GM12878 (cell line): ENCODE measurements around the gene KRTAP5-2. TPM values are rescaled to one million over a fixed set of nuclear protein-coding genes. Genes with fewer than 3 reads are reported as not detected.

Source experiments
- BCLAF1 ChIP-seq: fragments of 450-650 bp; IDR thresholded peaks from 2 replicates; pipeline ENCODE4 v1.6.1; 2017; ENCODE audit warnings: antibody characterized with exemption, mild to moderate bottlenecking, moderate library complexity
- BHLHE40 ChIP-seq, 2 experiments: fragments of 450-650 bp in 1 of 2; IDR thresholded peaks; 2 replicates each; pipeline ENCODE4 v1.6.1; 2011 to 2017; ENCODE audit warnings: low read depth in 2 of 2, borderline replicate concordance in 1 of 2, improper control_type of control experiment in 1 of 2, low read length in 1 of 2, mild to moderate bottlenecking in 1 of 2
- CHD4 ChIP-seq: fragments of 200-600 bp; sonication (generic); IDR thresholded peaks from 2 replicates; pipeline ENCODE4 v1.6.1; 2016; ENCODE audit warnings: mild to moderate bottlenecking
- CREM ChIP-seq: IDR thresholded peaks from 2 replicates; pipeline ENCODE4 v1.6.1; 2014; ENCODE audit warnings: antibody characterized with exemption, low read depth
- EED ChIP-seq: sonication (generic); IDR thresholded peaks from 2 replicates; pipeline ENCODE4 v1.6.1; 2016; ENCODE audit warnings: antibody characterized with exemption, low read depth
- EZH2 ChIP-seq: IDR thresholded peaks from 2 replicates; pipeline ENCODE4 v1.6.1; 2012; ENCODE audit warnings: low read depth, mild to moderate bottlenecking, control low read depth, inconsistent platforms, low read length, borderline replicate concordance; ENCODE audit not compliant: control insufficient read depth
- FOXM1 ChIP-seq: IDR thresholded peaks from 2 replicates; pipeline ENCODE4 v1.6.1; 2012; ENCODE audit warnings: low read depth, mild to moderate bottlenecking, inconsistent platforms, low read length, moderate library complexity
- IRF3 ChIP-seq: fragments of 450-650 bp; IDR thresholded peaks from 2 replicates; pipeline ENCODE4 v1.6.1; 2014; ENCODE audit warnings: mild to moderate bottlenecking
- LARP7 ChIP-seq: fragments of 450-650 bp; IDR thresholded peaks from 2 replicates; pipeline ENCODE4 v1.6.1; 2017; ENCODE audit warnings: mild to moderate bottlenecking
- MYC ChIP-seq: IDR thresholded peaks from 2 replicates; pipeline ENCODE4 v1.6.1; 2011; ENCODE audit warnings: mild to moderate bottlenecking, low read length, moderate library complexity, inconsistent platforms; ENCODE audit not compliant: insufficient read depth, insufficient replicate concordance, insufficient read length, severe bottlenecking
- NFXL1 ChIP-seq: fragments of 450-650 bp; IDR thresholded peaks from 2 replicates; pipeline ENCODE4 v1.6.1; 2017; ENCODE audit warnings: antibody characterized with exemption, mild to moderate bottlenecking, borderline replicate concordance
- RB1 ChIP-seq: fragments of 450-650 bp; formaldehyde crosslinking; IDR thresholded peaks from 2 replicates; pipeline ENCODE4 v1.6.1; 2017; ENCODE audit warnings: mild to moderate bottlenecking, borderline replicate concordance
- RCOR1 ChIP-seq: conservative IDR thresholded peaks from 2 replicates; pipeline ENCODE4 v1.6.1; 2012; ENCODE audit warnings: low read depth, low read length, improper control_type of control experiment
- SMC3 ChIP-seq: IDR thresholded peaks from 2 replicates; pipeline ENCODE4 v1.6.1; 2011; ENCODE audit warnings: low read length, improper control_type of control experiment, borderline replicate concordance
- SREBF1 ChIP-seq: IDR thresholded peaks from 2 replicates; pipeline ENCODE4 v1.6.1; 2012; ENCODE audit warnings: mild to moderate bottlenecking, low read length
- TCF12 ChIP-seq: IDR thresholded peaks from 2 replicates; pipeline ENCODE4 v1.6.1; 2011; ENCODE audit warnings: low read depth, mild to moderate bottlenecking, low read length
- ZNF274 ChIP-seq: IDR thresholded peaks from one replicate; pipeline ENCODE4 v1.8.0; 2011; ENCODE audit not compliant: insufficient read length, insufficient read depth
- polyA plus RNA-seq, 11 experiments: library from polyadenylated mRNA; depleted of rRNA in 4 of 11; unstranded in 6 of 11; stranded (reverse) in 5 of 11; fragments of >200 nt; fragmentation: Nextera tagmentation in 4 of 11; fragmentation: Illumina TruSeq in 1 of 11; extraction: Ambion mirVana in 4 of 11; extraction: Trizol in 1 of 11; gene quantifications; 1 replicate in 1 of 11; 2 replicates in 10 of 11; pipeline versions ENCODE4 v1.2.1 to v1.2.3, GENCODE V29; 2011 to 2016; ENCODE audit warnings: inconsistent platforms in 2 of 11, missing spikeins in 2 of 11, low read depth in 1 of 11
- total RNA-seq, 4 experiments: library from RNA; depleted of rRNA in 3 of 4; stranded (reverse); fragments of >200 nt in 3 of 4; fragmentation: Illumina TruSeq in 1 of 4; extraction: Trizol in 1 of 4; gene quantifications; 2 replicates each; pipeline versions ENCODE4 v1.2.1 to v1.2.3, GENCODE V29; 2013 to 2021
- TF ChIP-seq, protein P1 (sequence below): fragments of 450-650 bp; IDR thresholded peaks from 2 replicates; pipeline ENCODE4 v1.6.1; 2017; ENCODE audit warnings: low read depth, mild to moderate bottlenecking, moderate library complexity
- TF ChIP-seq, protein P2 (sequence below), 3 experiments: IDR thresholded peaks in 2 of 3; conservative IDR thresholded peaks in 1 of 3; 2 replicates each; pipeline ENCODE4 v1.5.1; 2011; ENCODE audit warnings: low read depth in 3 of 3, low read length in 3 of 3, mild to moderate bottlenecking in 3 of 3, control low read depth in 2 of 3, moderate library complexity in 2 of 3, inconsistent platforms in 1 of 3, mixed read lengths in 1 of 3; ENCODE audit not compliant: control insufficient read depth in 2 of 3, insufficient read depth in 1 of 3; ENCODE audit errors: extremely low read depth in 1 of 3
- TF ChIP-seq, protein P3 (sequence below): IDR thresholded peaks from 2 replicates; pipeline ENCODE4 v1.6.1; 2011; ENCODE audit warnings: borderline replicate concordance, low read depth, mild to moderate bottlenecking, moderate library complexity, low read length; ENCODE audit not compliant: insufficient read depth, poor library complexity, severe bottlenecking

Gene KRTAP5-2
- total and polyA plus RNA-seq, 10 of the 15 experiments (the other 5 are each of a cell fraction or from before 2014, with no cell fraction given): not detected

DNA sequence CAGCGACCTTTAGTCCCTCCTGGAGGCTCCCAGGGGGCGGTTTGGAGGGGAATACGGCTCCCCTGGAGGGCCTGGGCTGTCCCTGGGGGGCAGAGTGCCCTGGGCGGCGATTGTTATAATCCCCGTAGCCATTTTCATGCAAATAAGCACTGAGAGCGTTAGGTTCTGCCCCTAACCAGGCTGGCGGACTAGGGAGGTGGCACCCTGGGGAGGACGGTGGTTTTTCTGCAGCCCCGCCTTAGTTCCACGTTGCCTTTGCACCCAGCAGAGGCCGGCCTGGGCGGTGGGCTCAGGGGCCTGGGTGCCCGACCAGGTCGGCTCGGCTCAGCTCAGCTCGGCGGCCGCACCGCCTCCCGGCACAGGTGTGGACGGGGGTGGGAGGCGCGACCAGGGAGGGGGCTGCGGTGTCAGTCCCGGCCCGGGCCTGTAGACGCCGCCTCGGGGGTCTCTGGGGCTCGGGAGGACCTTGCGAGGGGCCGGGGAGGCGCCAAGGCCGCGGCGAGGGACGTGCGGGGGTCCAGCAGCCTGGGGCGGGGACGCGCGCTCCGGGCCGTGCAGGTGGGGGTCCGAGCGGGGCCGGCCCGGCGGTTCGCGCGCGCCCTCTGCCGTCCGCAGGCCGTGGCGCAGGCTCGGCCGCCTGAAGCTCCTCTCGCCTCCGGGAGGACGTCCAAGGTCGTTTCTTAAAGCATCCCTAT is 23.7 kb downstream of the KRTAP5-2 start (continued):
- TF ChIP-seq MYC: no peak
- no peak for TF ChIP-seq FOXM1
- TF ChIP-seq NFXL1: no peak
- TF ChIP-seq EED: no peak
- TF ChIP-seq, protein P1, sequence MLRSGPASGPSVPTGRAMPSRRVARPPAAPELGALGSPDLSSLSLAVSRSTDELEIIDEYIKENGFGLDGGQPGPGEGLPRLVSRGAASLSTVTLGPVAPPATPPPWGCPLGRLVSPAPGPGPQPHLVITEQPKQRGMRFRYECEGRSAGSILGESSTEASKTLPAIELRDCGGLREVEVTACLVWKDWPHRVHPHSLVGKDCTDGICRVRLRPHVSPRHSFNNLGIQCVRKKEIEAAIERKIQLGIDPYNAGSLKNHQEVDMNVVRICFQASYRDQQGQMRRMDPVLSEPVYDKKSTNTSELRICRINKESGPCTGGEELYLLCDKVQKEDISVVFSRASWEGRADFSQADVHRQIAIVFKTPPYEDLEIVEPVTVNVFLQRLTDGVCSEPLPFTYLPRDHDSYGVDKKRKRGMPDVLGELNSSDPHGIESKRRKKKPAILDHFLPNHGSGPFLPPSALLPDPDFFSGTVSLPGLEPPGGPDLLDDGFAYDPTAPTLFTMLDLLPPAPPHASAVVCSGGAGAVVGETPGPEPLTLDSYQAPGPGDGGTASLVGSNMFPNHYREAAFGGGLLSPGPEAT: no peak
- TF ChIP-seq CREM: no peak
- TF ChIP-seq, protein P2, sequence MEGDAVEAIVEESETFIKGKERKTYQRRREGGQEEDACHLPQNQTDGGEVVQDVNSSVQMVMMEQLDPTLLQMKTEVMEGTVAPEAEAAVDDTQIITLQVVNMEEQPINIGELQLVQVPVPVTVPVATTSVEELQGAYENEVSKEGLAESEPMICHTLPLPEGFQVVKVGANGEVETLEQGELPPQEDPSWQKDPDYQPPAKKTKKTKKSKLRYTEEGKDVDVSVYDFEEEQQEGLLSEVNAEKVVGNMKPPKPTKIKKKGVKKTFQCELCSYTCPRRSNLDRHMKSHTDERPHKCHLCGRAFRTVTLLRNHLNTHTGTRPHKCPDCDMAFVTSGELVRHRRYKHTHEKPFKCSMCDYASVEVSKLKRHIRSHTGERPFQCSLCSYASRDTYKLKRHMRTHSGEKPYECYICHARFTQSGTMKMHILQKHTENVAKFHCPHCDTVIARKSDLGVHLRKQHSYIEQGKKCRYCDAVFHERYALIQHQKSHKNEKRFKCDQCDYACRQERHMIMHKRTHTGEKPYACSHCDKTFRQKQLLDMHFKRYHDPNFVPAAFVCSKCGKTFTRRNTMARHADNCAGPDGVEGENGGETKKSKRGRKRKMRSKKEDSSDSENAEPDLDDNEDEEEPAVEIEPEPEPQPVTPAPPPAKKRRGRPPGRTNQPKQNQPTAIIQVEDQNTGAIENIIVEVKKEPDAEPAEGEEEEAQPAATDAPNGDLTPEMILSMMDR (IDR thresholded peaks at IDR 0.05 in 2 of 3, conservative IDR thresholded peaks at IDR 0.05 in 1 of 3; ENCODE audit: control insufficient read depth in 2 of 3, extremely low read depth in 1 of 3, insufficient read depth in 1 of 3, low read depth in 3 of 3, low read length in 3 of 3): peak; percentile 67 to 86 (median 76); a peak in 5 of 6 replicates
- TF ChIP-seq ZNF274: no peak
- TF ChIP-seq BHLHE40 (IDR thresholded peaks at IDR 0.05; ENCODE audit: borderline replicate concordance in 1 of 2, low read depth in 2 of 2, low read length in 1 of 2): peak; percentile 15 to 43; a peak in 2 of 4 replicates
- TF ChIP-seq, protein P3, sequence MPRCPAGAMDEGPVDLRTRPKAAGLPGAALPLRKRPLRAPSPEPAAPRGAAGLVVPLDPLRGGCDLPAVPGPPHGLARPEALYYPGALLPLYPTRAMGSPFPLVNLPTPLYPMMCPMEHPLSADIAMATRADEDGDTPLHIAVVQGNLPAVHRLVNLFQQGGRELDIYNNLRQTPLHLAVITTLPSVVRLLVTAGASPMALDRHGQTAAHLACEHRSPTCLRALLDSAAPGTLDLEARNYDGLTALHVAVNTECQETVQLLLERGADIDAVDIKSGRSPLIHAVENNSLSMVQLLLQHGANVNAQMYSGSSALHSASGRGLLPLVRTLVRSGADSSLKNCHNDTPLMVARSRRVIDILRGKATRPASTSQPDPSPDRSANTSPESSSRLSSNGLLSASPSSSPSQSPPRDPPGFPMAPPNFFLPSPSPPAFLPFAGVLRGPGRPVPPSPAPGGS: no peak
- 0 out of 2 replicates have a peak, but pooled peaks have one; percentile 34 for TF ChIP-seq BCLAF1
- TF ChIP-seq SMC3: peak; percentile 61
- no peak for TF ChIP-seq IRF3
- peak; percentile 56; the same call in 1 of the 2 replicates for TF ChIP-seq RB1
- TF ChIP-seq SREBF1: no peak
- TF ChIP-seq RCOR1: no peak
- TF ChIP-seq CHD4: no peak
- no peak for TF ChIP-seq EZH2
- peak; percentile 73 for TF ChIP-seq LARP7
- TF ChIP-seq TCF12: 0 out of 2 replicates have a peak, but pooled peaks have one; percentile 9
